Muscle layer of duodenum (tissue), 2 donors: ENCODE measurements around the gene CLEC11A.

ENCODE experiments used
- H3K27ac ChIP-seq: one replicate; pipeline ENCODE4 v1.7.0; 2013; ENCODE audit warnings: mild to moderate bottlenecking, low read length
- H3K27me3 ChIP-seq: one replicate; pipeline ENCODE4 v1.7.0; 2013; ENCODE audit warnings: low read depth, mild to moderate bottlenecking, control low read depth, low read length
- H3K36me3 ChIP-seq, 2 donors: one replicate each; pipeline ENCODE4 v1.7.0; 2013; ENCODE audit warnings: low read length in 2 of 2, control low read depth in 1 of 2, mild to moderate bottlenecking in 1 of 2; ENCODE audit not compliant: insufficient read depth in 2 of 2, control insufficient read depth in 1 of 2
- H3K4me1 ChIP-seq, 2 donors: one replicate each; pipeline ENCODE4 v1.7.0; 2013; ENCODE audit warnings: low read length in 2 of 2, mild to moderate bottlenecking in 2 of 2, control low read depth in 1 of 2, moderate library complexity in 1 of 2; ENCODE audit not compliant: insufficient read depth in 2 of 2, control insufficient read depth in 1 of 2
- H3K4me3 ChIP-seq, 2 donors: one replicate each; pipeline ENCODE4 v1.7.0; 2013; ENCODE audit warnings: low read length in 2 of 2, low read depth in 1 of 2, mild to moderate bottlenecking in 1 of 2
- H3K9me3 ChIP-seq, 2 donors: one replicate each; pipeline ENCODE4 v1.7.0; 2013; ENCODE audit warnings: low read length in 2 of 2, control low read depth in 1 of 2, mild to moderate bottlenecking in 1 of 2; ENCODE audit not compliant: control insufficient read depth in 1 of 2
- donor health status: healthy.

Gene CLEC11A

GRCh38 chr19:50695251-50696093 is 27.7 kb upstream of the CLEC11A start:
- no peak overlapping the region for H3K27ac ChIP-seq
- H3K4me3 ChIP-seq, result no peak overlapping the region
- no peaks in the 10 kb centered on the region for H3K4me1 ChIP-seq
- H3K36me3 ChIP-seq, result no peaks in the 10 kb centered on the region
- H3K27me3 ChIP-seq, result peaks cover 27% of the 10 kb centered on the region
- no peaks in the 10 kb centered on the region for H3K9me3 ChIP-seq

DNA sequence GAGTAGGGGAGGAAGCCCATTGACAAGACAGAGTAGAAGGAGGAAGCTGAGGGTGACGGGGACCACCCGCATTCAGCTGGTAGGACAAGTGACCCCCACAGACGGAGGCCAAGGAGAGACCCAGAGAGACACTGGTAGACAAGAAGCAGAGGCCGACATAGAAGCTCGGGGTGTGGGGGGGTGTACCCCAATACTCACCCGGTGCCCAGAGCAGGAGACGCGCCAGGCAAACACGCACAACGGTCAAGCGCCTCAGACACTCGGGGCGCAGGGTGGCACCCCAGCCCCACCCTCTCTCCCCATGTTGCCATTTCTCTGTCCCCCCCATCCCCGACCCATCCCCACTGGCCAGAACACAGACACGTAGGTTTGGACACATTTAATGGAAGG is 27.1 kb upstream of the CLEC11A start:
- no peak overlapping the region for H3K27ac ChIP-seq
- H3K4me3 ChIP-seq, result no peak overlapping the region
- peaks cover 27% of the 10 kb centered on the region for H3K27me3 ChIP-seq
- no peaks in the 10 kb centered on the region for H3K4me1 ChIP-seq
- no peaks in the 10 kb centered on the region for H3K36me3 ChIP-seq
- H3K9me3 ChIP-seq, result no peaks in the 10 kb centered on the region

- peaks cover 35% of the 10 kb centered on the region for H3K27me3 ChIP-seq
- no peaks in the 10 kb centered on the region for H3K4me1 ChIP-seq
- H3K9me3 ChIP-seq, result no peaks in the 10 kb centered on the region
- no peak overlapping the region for H3K4me3 ChIP-seq
- no peaks in the 10 kb centered on the region for H3K36me3 ChIP-seq
- H3K27ac ChIP-seq, result no peak overlapping the region
Observed at GRCh38 chr19:50697414-50698124, 25.6 kb upstream of the CLEC11A start.

DNA sequence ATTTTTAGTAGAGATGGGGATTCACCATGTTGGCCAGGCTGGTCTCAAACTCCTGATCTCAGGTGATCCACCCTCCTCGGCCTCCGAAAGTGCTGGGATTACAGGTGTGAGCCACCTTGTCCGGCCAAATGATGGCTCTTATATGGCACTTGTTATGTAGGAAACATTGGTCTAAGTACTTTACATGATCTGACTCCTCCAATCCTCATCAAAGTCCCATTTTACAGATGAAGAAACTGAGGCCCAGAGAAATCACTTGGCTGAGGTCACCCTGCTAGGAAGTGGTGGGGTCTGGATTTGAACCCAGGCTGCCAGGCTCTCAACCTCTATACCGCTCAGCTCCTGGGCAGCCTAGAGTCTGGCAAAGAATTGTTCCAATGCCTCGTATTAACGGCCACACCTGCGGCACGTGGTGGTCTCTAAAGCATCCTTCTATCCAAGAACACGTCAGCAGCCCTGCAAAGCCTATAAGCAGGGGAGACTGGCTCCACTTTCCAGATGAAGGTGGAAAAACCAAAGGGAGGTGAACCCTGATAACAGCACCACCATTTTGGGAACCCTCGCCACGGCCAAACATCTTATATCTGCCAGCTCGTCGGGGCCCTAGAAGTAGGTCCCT is 21.7 kb upstream of the CLEC11A start:
- Histone ChIP-seq H3K4me1 (no peaks in the 10 kb centered on the region), H3K4me3 (no peak overlapping the region), H3K27ac (no peak overlapping the region), H3K36me3 (no peaks in the 10 kb centered on the region), H3K27me3 (peaks cover 24% of the 10 kb centered on the region), H3K9me3 (no peaks in the 10 kb centered on the region)

- Histone ChIP-seq H3K4me3 (no peak overlapping the region), H3K9me3 (no peaks in the 10 kb centered on the region), H3K36me3 (no peaks in the 10 kb centered on the region), H3K4me1 (no peaks in the 10 kb centered on the region), H3K27me3 (peaks cover 21% of the 10 kb centered on the region), H3K27ac (no peak overlapping the region)
Observed at GRCh38 chr19:50702158-50702870, 20.9 kb upstream of the CLEC11A start.

DNA sequence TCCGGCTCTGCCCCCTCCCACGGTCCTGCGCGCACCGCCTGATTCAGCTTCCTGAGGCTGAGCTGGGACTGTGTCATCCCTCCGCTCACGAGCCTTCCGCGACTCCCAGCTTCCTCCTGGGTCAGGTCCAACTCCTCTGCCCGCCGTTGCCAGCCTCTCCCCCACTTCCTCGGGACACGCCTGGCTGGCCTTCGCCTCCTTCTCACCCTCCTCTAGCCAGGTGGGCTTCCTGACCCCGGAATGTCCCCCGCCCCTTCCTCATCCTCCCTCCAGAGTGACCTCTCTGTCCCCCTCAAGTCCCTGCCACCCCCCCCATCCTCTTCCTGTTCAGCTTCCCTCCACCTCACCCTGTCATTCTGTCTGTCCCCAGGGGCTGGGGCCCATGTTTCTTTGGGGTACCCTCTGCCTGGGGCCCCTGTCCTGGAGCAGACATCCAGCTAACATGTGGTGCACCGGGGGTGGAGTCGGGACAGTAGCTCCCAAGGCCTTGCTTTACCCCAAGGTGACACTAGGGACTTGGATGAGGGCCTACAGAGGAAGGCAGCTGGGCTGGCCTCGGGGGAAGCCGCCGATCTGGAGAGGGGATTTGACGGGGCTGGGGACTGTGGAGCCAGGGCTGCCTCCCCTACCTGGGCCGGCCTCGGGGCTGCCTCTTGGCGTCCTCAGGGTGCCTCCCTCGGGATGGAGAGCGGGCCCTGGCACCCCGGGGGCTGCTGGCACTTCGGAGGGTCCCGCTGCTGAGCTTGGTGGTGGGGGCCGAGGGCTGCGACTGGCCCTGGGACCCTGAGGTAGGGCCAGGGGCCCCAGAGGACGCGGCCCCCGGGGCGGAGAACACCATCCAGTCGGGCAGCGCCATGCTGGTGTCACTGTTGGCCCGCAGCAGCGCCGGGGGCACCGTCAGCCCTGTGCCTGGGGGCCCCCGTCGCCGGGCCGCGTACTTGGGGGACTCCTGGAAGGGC is 20.0 kb upstream of the CLEC11A start:
- H3K27ac ChIP-seq, result no peak overlapping the region
- no peak overlapping the region for H3K4me3 ChIP-seq
- peaks cover 21% of the 10 kb centered on the region for H3K27me3 ChIP-seq
- no peaks in the 10 kb centered on the region for H3K36me3 ChIP-seq
- H3K4me1 ChIP-seq, result no peaks in the 10 kb centered on the region
- H3K9me3 ChIP-seq, result no peaks in the 10 kb centered on the region

- Histone ChIP-seq H3K4me3 (no peak overlapping the region), H3K27ac (no peak overlapping the region)
Observed at GRCh38 chr19:50703915-50704796, 19.0 kb upstream of the CLEC11A start.

GRCh38 chr19:50705422-50706019 is 17.6 kb upstream of the CLEC11A start:
- Histone ChIP-seq H3K4me3 (no peak overlapping the region), H3K4me1 (no peaks in the 10 kb centered on the region), H3K27me3 (peaks cover 14% of the 10 kb centered on the region), H3K36me3 (no peaks in the 10 kb centered on the region), H3K27ac (no peak overlapping the region), H3K9me3 (no peaks in the 10 kb centered on the region)

More at GRCh38 chr19:50703915-50704796, 19.0 kb upstream of the CLEC11A start:
- no peaks in the 10 kb centered on the region for H3K36me3 ChIP-seq
- H3K9me3 ChIP-seq, result no peaks in the 10 kb centered on the region
- no peaks in the 10 kb centered on the region for H3K4me1 ChIP-seq
- peaks cover 18% of the 10 kb centered on the region for H3K27me3 ChIP-seq

DNA sequence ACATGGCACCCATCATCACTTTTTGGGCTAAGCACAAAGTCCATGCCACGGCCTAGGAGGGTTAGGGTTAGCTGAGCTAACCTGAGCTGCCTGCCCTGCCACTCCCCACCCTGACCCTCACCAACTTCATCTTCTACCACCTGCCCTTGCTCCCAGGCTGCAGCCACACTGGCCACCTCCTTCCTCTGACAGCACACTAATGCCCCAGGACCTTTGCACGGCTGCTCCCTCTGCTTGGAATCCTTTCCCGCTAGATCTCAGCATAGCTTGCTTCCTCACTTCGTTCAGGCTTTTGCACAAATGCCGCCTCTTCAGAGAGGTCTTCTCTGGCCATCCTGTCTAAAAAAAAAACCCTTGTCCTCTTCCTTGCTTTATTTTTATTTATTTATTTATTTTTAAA is 16.8 kb upstream of the CLEC11A start:
- Histone ChIP-seq H3K9me3 (no peaks in the 10 kb centered on the region), H3K4me3 (no peak overlapping the region), H3K27me3 (peaks cover 14% of the 10 kb centered on the region), H3K36me3 (no peaks in the 10 kb centered on the region), H3K4me1 (no peaks in the 10 kb centered on the region), H3K27ac (no peak overlapping the region)
